HepG2 (cell line): ENCODE data around the gene CLEC16A. TPM values are rescaled to one million over a fixed set of nuclear protein-coding genes. Genes with fewer than 3 reads are reported as not detected.

Experiments used
- ADNP ChIP-seq: sonication (generic); formaldehyde crosslinking; IDR thresholded peaks from 2 replicates; pipeline ENCODE4 v1.4.0; 2020; ENCODE audit warnings: missing genetic modification reagents
- FOXJ3 ChIP-seq: sonication (generic); formaldehyde crosslinking; IDR thresholded peaks from 2 replicates; pipeline ENCODE4 v1.4.0; 2020; ENCODE audit warnings: missing genetic modification reagents, mild to moderate bottlenecking, borderline replicate concordance
- NKX3-1 ChIP-seq: sonication (generic); formaldehyde crosslinking; IDR thresholded peaks from 2 replicates; pipeline ENCODE4 v1.5.0; 2020; ENCODE audit warnings: missing genetic modification reagents
- PAWR ChIP-seq: sonication (generic); formaldehyde crosslinking; IDR thresholded peaks from 2 replicates; pipeline ENCODE4 v1.4.0; 2020; ENCODE audit warnings: missing genetic modification reagents, mild to moderate bottlenecking, borderline replicate concordance
- WIZ ChIP-seq: sonication (generic); formaldehyde crosslinking; IDR thresholded peaks from 2 replicates; pipeline ENCODE4 v1.5.1; 2020; ENCODE audit warnings: mild to moderate bottlenecking, missing genetic modification reagents
- ZBTB42 ChIP-seq: sonication (generic); formaldehyde crosslinking; IDR thresholded peaks from 2 replicates; pipeline ENCODE4 v1.5.0; 2020; ENCODE audit warnings: mild to moderate bottlenecking, missing genetic modification reagents
- ZBTB43 ChIP-seq: sonication (generic); formaldehyde crosslinking; conservative IDR thresholded peaks from 2 replicates; pipeline ENCODE4 v1.4.0; 2020; ENCODE audit warnings: missing genetic modification reagents
- ZFAT ChIP-seq: sonication (generic); formaldehyde crosslinking; conservative IDR thresholded peaks from 2 replicates; pipeline ENCODE4 v1.8.1; 2023; ENCODE audit warnings: missing genetic modification reagents, inconsistent platforms
- ZNF24 ChIP-seq: fragments of 450-650 bp; IDR thresholded peaks from 2 replicates; pipeline ENCODE4 v1.6.1; 2017; ENCODE audit warnings: antibody characterized with exemption, mild to moderate bottlenecking
- ZNF274 ChIP-seq: sonication (generic); formaldehyde crosslinking; IDR thresholded peaks from 2 replicates; pipeline ENCODE4 v1.5.1; 2020; ENCODE audit warnings: mild to moderate bottlenecking, missing genetic modification reagents
- ZNF484 ChIP-seq: sonication (generic); formaldehyde crosslinking; IDR thresholded peaks from 2 replicates; pipeline ENCODE4 v1.5.1; 2020; ENCODE audit warnings: mild to moderate bottlenecking, low read depth, missing genetic modification reagents, borderline replicate concordance
- ZNF557 ChIP-seq: sonication (generic); formaldehyde crosslinking; IDR thresholded peaks from 2 replicates; pipeline ENCODE4 v1.4.0; 2020; ENCODE audit warnings: missing genetic modification reagents
- ZNF569 ChIP-seq: sonication (generic); formaldehyde crosslinking; IDR thresholded peaks from 2 replicates; pipeline ENCODE4 v1.5.0; 2020; ENCODE audit warnings: mild to moderate bottlenecking, missing genetic modification reagents, moderate library complexity, borderline replicate concordance
- ZSCAN12 ChIP-seq: sonication (generic); formaldehyde crosslinking; IDR thresholded peaks from 2 replicates; pipeline ENCODE4 v1.9.0; 2021; ENCODE audit warnings: mild to moderate bottlenecking, missing genetic modification reagents
- ZSCAN31 ChIP-seq: sonication (generic); formaldehyde crosslinking; IDR thresholded peaks from 2 replicates; pipeline ENCODE4 v1.5.0; 2020; ENCODE audit warnings: low read depth, mild to moderate bottlenecking, missing genetic modification reagents
- polyA plus RNA-seq, 8 experiments: library from polyadenylated mRNA; depleted of rRNA in 3 of 8; stranded (reverse) in 7 of 8; unstranded in 1 of 8; fragments of >200 nt; fragmentation: Illumina TruSeq in 4 of 8; extraction: Trizol in 4 of 8; gene quantifications; 2 replicates each; pipeline versions ENCODE4 v1.2.1 to v1.2.3, GENCODE V29; 2011 to 2016; ENCODE audit warnings: low read depth in 4 of 8, missing spikeins in 1 of 8, mixed read lengths in 1 of 8; ENCODE audit not compliant: insufficient read depth in 1 of 8
- total RNA-seq, 5 experiments: library from RNA; depleted of rRNA; stranded (reverse); fragments of >200 nt; fragmentation: Illumina TruSeq; extraction: Trizol; gene quantifications; 2 replicates each; pipeline ENCODE4 v1.2.3, GENCODE V29; 2016; ENCODE audit warnings: low read depth in 1 of 5
- TF ChIP-seq, protein P1 (sequence below): sonication (generic); formaldehyde crosslinking; IDR thresholded peaks from 2 replicates; pipeline ENCODE4 v1.8.1; 2022; ENCODE audit warnings: low read depth, mild to moderate bottlenecking, missing genetic modification reagents
- TF ChIP-seq, protein P2 (sequence below): sonication (generic); formaldehyde crosslinking; IDR thresholded peaks from 2 replicates; pipeline ENCODE4 v1.4.0; 2020; ENCODE audit warnings: missing genetic modification reagents, borderline replicate concordance

Gene CLEC16A
- total and polyA plus RNA-seq, 2 of the 13 experiments (the other 11 are each of a cell fraction or from before 2014, with no cell fraction given) = 8.5 to 10.3 TPM

DNA sequence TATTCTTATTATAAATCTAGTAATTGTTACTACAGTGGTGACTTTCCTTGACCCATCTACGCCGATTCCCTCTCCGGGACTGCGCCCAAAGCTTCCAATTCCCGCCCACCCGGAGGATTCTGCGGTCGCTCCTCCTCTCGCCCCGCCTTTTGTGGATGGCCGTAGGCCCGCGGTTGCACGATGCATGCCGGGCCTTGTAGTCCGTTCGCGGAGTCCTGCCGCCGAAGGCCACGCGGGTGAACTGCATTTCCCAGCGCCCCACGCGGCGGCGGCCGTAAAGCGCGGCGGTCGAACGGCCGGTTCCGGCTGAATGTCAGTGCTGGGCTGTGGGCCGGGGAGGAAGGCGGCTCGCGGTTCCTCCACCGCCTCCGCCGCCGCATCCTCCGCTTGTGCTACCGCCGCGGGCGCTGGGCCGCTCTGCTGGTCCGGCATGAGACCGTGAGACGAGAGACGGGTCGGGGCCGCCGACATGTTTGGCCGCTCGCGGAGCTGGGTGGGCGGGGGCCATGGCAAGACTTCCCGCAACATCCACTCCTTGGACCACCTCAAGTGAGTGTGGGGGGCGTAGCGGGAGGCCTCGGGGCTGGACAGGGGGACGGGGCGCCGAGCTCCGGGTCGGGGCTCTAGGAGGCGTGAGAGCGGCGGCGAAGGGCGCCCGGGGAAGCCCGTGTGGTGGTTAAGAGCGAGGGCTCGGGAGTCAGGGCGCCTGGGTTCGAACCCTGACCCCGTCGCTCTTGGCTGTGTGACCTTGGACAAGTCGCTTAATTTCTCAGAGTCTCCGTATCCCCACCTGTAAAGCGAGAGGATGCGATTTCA is at the start of gene CLEC16A (continued):
- peak; percentile 77 for TF ChIP-seq ZBTB43 (CRISPR knock-in tag)
- TF ChIP-seq ZNF24 = no peak
- TF ChIP-seq ZNF274 (CRISPR knock-in tag) = peak; percentile 98
- TF ChIP-seq ZNF569 (CRISPR knock-in tag) = 0 out of 2 replicates have a peak, but pooled peaks have one; percentile 64
- no peak for TF ChIP-seq ZSCAN12 (CRISPR knock-in tag)
- peak; percentile 76; the same call in 1 of the 2 replicates for TF ChIP-seq ZNF557
- TF ChIP-seq ZBTB42 (CRISPR knock-in tag) = no peak; the same call in 1 of the 2 replicates
- TF ChIP-seq, protein P1, sequence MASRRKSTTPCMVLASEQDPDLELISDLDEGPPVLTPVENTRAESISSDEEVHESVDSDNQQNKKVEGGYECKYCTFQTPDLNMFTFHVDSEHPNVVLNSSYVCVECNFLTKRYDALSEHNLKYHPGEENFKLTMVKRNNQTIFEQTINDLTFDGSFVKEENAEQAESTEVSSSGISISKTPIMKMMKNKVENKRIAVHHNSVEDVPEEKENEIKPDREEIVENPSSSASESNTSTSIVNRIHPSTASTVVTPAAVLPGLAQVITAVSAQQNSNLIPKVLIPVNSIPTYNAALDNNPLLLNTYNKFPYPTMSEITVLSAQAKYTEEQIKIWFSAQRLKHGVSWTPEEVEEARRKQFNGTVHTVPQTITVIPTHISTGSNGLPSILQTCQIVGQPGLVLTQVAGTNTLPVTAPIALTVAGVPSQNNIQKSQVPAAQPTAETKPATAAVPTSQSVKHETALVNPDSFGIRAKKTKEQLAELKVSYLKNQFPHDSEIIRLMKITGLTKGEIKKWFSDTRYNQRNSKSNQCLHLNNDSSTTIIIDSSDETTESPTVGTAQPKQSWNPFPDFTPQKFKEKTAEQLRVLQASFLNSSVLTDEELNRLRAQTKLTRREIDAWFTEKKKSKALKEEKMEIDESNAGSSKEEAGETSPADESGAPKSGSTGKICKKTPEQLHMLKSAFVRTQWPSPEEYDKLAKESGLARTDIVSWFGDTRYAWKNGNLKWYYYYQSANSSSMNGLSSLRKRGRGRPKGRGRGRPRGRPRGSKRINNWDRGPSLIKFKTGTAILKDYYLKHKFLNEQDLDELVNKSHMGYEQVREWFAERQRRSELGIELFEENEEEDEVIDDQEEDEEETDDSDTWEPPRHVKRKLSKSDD (CRISPR knock-in tag) = peak; percentile 78; the same call in 1 of the 2 replicates
- TF ChIP-seq ZSCAN31 (CRISPR knock-in tag) = peak; percentile 97
- no peak for TF ChIP-seq ADNP
- no peak for TF ChIP-seq NKX3-1 (CRISPR knock-in tag)
- TF ChIP-seq WIZ (CRISPR knock-in tag) = peak; percentile 94
- TF ChIP-seq ZFAT (CRISPR knock-in tag) = no peak
- no peak for TF ChIP-seq FOXJ3 (CRISPR knock-in tag)
- TF ChIP-seq, protein P2, sequence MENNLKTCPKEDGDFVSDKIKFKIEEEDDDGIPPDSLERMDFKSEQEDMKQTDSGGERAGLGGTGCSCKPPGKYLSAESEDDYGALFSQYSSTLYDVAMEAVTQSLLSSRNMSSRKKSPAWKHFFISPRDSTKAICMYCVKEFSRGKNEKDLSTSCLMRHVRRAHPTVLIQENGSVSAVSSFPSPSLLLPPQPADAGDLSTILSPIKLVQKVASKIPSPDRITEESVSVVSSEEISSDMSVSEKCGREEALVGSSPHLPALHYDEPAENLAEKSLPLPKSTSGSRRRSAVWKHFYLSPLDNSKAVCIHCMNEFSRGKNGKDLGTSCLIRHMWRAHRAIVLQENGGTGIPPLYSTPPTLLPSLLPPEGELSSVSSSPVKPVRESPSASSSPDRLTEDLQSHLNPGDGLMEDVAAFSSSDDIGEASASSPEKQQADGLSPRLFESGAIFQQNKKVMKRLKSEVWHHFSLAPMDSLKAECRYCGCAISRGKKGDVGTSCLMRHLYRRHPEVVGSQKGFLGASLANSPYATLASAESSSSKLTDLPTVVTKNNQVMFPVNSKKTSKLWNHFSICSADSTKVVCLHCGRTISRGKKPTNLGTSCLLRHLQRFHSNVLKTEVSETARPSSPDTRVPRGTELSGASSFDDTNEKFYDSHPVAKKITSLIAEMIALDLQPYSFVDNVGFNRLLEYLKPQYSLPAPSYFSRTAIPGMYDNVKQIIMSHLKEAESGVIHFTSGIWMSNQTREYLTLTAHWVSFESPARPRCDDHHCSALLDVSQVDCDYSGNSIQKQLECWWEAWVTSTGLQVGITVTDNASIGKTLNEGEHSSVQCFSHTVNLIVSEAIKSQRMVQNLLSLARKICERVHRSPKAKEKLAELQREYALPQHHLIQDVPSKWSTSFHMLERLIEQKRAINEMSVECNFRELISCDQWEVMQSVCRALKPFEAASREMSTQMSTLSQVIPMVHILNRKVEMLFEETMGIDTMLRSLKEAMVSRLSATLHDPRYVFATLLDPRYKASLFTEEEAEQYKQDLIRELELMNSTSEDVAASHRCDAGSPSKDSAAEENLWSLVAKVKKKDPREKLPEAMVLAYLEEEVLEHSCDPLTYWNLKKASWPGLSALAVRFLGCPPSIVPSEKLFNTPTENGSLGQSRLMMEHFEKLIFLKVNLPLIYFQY (CRISPR knock-in tag) = peak; percentile 100
- TF ChIP-seq ZNF484 (CRISPR knock-in tag) = no peak
- TF ChIP-seq PAWR = 0 out of 2 replicates have a peak, but pooled peaks have one; percentile 28
